ENCODE measurements around the gene GABRR2.

GRCh38 chr6:89272596-89272995 lies 42.5 kb downstream of the GABRR2 start:
- TF ChIP-seq CTCF (IDR thresholded peaks at IDR 0.05) (no peak), POLR2A (IDR thresholded peaks at IDR 0.05) (no peak)

Measured in Peyer's patch (tissue), 4 donors.